NCI-H2107 treated with DMSO at 0.1 percent for 48 hours (cell line): ENCODE data around the gene ZIC4.

Experiments
- DNase-seq: peaks from one replicate; lab custom pipeline; 2025; ENCODE audit not compliant: unreplicated experiment; lab: John Stamatoyannopoulos, UW

Gene ZIC4

DNA sequence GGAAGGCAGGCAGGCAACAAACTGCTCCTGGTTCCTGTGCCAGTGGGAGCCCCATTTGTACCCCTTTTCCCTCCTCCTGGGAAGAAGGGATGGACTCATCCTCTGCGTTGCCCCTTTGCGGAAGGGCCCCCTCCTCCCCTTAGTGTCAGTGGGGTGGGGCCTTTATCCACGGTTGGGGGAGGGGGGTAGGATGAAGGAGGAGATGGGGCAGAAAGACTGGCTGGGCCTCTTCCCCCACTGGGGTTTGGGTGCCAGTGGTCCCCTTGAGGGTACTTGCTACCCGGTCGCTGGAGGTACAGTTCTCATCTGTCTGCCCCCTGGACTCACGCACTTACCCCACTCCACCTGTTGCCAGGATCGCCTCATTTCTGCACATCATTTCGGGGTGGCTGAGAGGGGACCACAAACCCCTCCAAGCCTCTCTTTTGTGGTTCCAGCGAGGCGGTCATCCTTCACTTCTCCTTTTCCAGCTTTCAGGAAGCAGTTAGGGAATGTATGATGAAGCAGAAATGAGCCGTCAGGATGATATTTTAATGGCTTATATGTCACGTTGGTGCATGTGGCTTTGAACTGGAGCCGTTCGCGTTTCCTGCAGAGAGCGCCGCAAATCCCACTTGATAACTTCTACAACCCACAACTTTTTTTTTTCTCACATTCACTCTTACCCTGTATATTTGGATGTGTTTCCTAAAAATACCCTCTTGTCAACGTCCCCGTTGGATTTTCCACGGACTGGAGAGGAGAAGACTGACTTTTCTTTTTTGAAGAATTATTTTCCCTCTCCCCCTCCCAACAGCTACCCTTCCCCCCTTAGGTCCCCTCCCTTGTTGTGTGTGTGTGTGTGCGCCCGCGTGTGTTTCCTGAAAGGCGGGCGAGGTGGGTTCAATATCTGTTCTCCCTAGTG lies at the start of gene ZIC4:
ZIC4 (minus strand) TSS at position 516 of the 904 bp plus-strand sequence. CDS start 3,746 bp downstream, outside the sequence.
- DNase-seq: no peak

GRCh38 chr3:147449669-147450068 lies 43.3 kb upstream of the ZIC4 start:
- DNase-seq: no peak

- DNase-seq: no peak
Measured at GRCh38 chr3:147447224-147447623, 40.9 kb upstream of the ZIC4 start.

- no peak for DNase-seq
Measured at GRCh38 chr3:147431751-147432150, 25.4 kb upstream of the ZIC4 start.

DNA sequence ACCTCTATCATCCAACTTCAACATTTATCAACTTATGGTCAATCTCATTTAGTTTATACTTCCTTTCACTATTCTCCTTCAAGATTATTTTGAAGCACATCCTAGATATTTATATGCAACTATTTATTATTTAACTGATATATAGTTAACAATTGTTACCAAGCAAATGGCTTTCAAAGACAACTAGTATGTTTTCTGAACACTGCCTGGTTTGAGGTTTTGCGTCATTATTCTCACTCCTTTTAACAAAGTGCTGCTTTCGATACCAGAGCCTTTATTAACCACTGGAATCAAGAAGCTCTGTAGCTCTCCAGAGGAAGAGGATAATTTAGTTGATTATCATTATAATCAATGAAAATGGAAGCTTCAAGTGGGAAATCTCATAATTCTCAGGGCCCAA lies 22.4 kb upstream of the ZIC4 start:
- DNase-seq: no peak

DNA sequence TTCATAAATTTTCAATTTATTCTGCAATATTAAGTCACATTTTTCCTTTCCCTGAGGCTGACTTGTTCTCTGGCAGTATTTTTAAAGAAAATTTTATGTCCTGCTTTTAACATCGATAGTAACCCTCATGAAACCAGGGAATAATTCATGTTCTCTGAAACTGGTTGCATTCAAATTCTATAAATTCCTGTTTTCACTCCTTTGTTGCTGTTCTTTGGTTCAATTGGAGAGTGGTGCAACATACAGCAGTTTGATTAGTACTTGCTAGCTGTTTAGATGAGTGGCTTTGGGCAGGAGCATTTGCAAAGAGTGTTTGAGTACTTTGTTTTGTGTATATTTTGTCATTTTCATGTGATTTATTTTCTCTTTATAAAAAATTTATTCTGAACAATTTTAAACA lies 22.0 kb upstream of the ZIC4 start:
- no peak for DNase-seq

DNA sequence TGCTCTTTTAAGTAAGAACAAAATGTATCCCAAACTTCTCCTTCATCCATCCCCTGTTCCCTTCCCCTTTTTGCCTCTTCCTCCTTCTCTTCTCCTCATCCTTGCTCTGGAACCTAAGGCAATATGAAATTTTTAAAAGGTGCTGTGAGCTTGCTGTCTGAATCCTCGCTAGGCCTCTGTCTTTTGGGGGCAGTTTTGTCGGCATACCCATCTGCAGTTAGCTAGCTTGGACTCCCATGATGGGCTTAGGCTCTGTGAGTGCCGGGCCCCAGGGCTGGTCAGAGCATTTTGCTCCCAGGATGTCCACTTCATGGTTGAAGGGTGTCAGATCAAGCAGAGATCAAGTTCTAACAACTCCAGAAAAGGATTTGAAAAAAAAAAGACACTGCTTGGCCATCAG lies 21.4 kb upstream of the ZIC4 start:
- DNase-seq: no peak

DNA sequence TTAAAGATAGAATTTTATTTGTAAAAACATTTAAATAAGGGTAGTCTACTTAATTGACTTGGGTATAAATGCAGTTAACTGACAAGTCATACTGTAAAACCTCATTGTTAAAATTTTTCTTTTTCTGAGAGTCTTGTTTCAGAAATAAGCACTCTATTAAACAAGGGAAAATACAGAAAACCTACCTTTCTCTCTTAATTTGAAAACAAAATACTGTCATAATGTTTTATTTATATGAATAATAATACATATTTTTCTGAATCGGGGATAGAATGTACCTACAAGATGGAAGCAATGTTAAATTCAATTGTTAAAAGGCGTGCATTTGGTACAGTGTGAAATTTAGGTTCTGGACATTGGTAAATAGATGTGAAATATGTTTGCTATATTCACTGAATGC lies 20.6 kb upstream of the ZIC4 start:
- DNase-seq: no peak

DNA sequence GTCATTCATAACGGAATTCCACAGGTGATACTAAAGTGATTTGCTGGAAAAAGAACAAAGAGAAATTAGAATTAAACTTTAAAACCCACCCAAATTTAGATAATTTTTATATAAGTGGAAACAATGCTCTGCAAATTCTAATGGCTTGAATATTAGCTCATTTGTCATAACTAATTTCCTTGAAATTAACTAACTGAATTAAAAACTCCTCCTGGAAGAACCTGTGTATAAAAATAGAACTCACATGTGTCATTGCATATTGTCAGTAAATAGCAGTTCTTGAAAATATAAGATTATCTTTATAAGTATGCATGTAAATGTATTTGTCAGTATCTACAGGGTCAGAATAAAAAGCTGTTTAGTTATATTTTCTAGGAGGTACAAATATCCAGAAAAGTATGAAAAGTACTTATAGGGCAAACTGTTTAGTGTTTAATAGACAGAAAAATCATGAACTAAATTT lies 19.1 kb upstream of the ZIC4 start:
- DNase-seq: no peak

DNA sequence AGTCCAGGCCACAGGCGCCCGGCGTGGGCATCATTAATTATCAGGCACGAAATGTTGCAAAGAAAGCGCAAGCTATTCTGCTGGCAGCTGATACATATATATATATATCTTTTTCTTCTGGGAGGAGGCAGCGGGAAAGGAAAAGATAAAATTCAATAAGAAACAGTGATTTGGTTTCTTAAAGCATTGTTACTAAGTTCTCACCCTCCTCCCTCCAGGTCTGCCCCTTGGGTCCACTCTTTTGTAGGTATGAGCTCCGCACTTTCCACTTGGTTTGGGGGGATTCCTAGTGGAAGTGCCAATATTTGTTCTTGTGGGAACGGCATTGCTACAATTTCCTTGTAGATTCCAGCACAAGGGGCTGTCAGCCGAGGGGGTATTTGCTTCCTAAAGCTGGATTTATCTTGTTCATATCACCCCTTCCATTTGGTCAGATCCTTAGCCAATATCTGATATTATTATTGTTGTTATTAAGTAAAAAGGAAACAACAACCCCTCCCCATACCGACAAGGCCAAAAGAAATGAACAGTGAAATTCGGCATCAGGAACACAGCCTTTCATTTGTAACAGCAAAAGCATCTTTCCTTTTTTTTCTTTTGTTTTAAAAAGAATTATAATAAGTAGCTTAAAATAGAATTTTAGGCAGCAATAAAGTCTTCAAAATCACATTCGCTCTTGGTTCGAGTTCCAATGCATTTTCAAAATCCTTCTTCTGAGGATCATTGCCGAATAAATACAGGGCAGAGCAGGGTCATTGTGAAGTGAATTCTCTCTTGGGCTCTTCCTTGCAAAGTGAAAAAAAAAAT lies 18.4 kb upstream of the ZIC4 start:
- DNase-seq: no peak

- no peak for DNase-seq
Measured at GRCh38 chr3:147423798-147424580, 17.6 kb upstream of the ZIC4 start.

GRCh38 chr3:147423537-147423797 lies 17.1 kb upstream of the ZIC4 start:
- no peak for DNase-seq

DNA sequence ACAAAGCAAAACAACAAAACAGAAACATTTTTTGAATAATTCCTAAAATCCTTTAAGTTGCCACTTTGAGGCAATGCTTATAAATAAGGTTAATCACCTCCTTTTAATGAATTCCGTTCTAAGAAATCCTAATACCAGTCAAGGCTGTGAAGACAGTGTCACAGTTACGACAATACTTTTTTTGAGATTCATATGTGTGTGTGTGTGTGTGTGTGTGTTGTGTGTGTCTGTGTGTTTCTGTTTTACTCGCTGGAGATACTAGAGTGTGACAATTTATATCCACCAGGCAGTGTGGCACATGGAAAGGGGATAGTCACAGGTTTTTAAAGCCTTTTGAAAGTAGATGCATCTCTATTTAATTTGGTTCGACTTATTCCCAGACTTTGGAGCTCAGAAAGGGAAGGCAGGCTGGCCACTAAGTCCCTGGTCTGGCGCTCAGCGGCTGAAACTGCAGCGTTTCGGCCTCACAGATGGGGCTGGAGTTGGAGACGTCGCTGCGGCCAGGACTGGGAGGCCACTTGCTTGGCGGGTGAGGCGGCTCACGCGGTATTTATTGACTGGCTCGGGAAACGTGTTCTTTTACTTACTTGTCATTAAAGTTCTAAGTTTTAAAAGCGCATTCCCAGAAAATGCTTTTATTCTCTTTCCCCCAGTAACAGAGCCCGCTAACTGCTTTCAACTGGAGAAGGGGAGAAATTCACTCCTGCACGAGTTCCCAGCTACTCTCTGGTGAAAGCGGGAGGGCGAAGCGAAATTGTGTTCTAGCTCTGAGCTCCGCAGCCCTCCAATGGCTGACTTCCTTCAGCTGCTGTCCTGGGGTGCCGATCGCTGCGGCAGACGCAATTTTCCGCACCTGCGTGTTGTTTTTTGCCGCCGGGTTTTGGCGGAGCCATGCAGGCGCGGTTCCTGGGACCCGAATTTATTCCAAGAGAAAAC lies 16.5 kb upstream of the ZIC4 start:
- no peak for DNase-seq

- DNase-seq: no peak
Measured at GRCh38 chr3:147422196-147422595, 15.9 kb upstream of the ZIC4 start.

DNA sequence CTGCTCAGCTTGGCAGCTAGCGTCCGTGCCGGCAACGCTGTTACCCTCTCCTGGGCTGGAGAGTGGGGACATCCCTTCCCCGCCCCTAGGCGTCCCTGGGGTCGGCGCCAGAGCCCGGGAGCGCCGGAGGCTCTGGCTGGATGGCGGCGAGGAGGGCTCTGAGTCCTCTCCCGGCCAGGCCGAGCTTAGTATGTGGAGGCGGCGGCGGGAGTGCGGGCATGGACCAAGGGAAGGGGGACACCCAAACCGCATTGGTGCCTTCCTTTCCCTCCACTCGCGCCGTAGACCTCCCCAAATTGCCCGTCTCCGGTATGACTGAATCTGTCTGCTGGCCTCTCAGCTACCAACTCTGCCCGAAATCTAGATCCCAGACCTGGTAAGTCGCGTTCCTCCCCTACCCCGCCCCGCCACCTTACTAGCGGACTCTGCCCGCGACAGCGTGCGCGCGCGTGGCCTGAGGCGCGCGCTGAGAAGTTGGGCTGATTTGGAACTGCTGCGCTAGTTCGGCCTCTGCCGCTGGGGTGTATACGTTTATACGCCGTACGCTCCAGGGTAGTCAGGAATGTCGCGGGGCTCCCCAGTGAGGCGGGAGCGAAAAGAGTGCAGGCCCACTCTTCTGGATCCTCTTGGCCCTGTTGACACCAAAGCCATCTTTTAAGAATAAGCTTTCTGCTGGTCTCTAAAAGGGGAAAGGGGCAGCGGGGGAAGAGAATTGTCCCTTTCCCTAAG lies 15.0 kb upstream of the ZIC4 start:
- DNase-seq: no peak

DNA sequence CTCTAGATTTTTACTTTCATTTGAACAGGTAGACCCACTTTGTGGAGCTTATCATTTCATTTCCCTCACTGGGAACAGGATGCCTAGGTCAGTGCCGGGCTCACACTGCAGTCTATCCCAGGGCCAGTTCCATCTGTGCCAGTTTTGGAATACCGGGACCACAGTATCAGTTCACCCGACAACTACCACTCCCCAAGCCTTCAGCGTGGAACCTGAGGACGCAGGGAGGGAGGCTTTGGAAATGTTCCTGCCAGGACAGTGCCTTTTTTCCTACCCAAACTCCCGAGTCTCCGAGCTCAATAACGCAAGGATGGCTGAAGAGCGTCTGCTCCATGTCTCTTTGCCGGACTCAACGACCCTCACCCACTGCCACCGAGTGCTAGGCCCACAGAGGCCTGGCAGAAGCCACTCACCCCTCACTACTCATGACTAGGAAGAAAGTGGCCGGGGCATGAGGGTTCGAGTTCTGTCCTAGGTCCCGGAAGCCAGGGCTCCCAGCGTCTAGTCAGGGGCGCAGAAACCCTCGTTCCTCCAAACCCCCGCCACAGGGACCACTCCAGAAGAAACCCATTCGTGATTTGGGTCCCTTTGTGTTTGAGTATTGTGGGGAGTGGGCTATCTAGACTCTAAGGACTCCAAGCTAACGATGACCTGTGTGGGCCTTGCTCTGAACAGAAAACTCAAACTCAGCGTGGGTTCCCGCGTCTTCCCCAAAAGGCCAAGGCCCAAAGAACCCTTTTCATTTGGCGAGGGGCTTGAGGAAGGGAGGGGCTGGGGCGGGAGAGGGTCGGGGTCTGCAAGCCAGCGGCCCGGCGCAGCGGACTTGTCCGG lies 14.2 kb upstream of the ZIC4 start:
- DNase-seq: no peak

GRCh38 chr3:147419781-147420224 lies 13.5 kb upstream of the ZIC4 start:
- no peak for DNase-seq

DNA sequence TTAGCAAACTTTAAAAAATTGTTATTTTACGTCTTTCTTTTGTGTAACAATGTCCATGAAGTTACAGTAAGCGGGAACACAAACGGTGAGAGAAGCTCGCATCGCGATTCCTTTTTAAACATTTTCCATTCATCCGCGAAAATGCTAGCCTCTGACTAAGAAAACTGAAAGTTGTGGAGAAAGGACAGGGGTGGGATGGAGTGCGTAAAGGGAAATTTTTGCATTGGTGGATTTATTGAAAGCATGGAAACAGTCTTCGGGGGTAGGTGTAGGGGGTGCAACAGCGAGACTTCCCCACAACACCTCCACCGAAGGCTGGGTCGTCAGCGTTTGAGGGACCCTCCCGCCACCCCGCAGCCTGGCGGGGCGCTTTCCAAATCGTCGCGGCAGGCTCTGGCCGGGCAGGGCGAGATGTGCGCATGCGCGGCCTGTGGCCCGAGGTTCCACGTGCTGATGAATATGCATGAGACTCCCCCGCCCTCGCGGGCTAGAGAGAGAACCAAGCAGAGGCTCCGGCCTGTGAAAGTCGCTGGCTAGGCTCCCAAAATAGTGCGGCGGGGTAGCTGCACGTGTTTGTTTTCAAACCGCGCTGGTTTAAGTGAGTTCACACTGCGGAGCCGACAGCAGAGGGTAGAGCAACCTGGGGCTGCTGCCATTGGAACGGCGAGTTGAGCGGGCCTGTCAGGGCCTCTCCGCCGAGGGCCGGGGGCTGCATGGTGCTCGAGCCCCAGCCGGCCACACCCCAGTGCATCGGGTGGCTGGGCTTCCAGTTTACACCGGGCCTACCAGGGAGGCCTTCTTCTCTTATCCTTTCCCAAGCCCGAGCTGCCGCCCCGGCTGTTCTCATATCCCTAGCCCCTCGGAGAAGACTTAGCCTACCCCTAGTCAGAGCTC lies 12.7 kb upstream of the ZIC4 start:
- no peak for DNase-seq
